Activated CD4-positive, alpha-beta T cell treated with anti-CD3 and anti-CD28 coated beads for 1 hour (primary cell): Measurements from ENCODE around the gene PROX2.

Source experiments
- DNase-seq: peaks from one replicate; pipeline ENCODE4 v3.0.0-alpha.2; 2020

PROX2 gene

DNA sequence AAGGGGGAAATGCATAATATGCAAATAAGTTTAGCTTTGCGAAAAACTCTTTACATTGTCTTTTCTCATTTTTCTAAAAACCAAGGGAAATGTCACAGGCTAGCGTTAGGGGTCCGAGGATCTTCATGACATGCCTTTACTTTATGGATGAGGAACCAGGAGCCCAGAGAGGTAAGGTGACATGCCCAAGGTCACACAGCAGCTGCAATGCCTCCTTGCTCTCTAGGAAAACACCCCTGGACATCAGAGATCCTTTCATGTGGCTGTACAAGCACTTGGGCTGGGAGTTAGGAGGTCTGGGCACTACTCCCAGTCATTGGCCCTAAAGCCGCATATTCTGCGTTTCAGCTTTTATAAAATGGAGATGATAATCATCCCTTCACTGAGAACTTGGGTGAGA is 741 bp downstream of the PROX2 start:
- DNase-seq: no peak

DNA sequence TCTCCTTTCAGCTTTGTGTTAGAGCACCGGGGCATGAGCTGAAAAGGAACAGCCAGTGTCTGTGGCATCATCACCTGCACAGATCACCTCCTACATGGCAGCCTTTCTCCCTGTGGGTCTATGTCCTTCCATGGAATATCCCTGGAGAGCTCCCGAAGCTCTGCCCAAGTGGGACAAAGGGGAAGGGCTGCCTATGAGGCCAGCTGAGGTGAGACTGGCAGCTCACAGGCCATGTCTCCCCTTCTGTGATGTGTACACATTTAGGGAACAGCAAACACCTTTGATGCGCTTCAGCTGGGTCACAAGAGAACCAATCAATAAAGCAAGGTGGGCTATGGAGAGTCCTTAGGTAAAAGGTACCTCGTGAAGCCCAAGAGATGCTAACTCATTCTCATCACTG is 4.1 kb downstream of the PROX2 start:
- DNase-seq: no peak

DNA sequence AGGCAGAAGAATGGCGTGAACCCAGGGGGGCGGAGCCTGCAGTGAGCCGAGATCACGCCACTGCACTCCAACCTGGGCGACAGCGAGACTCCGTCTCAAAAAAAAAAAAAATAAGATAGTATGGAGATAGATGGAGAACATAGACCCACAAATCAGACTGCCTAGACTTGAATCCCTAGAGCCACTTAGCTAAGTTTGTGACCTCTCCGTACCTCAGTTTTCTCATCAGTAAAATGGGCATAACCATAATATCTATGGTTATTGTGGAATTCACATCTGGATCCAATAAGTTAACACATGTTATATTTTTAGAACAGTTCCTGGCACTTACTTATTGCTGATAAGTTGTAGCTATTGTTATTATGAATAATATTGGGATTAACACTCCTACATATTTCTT is 7.2 kb downstream of the PROX2 start:
- no peak for DNase-seq

DNA sequence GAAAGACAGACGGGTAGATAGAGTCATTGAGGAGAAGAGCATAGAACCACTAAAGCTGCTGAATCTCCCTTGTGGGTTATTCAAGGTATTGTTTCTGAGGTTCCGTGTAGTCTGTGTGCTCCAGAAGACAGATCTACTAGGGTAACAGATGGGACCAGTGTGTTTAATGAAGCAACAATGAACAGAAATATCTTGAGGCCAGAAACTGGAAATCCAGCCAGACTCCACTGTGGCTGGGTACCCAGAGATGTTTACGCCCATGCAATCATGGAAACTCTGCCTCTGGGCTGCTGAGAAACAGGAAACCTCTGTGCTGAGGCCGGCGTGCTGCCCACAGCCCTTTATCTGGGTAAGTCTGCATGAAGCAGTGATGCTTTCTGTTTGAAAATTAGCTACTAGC is 8.3 kb downstream of the PROX2 start:
- peak; percentile 43 for DNase-seq

DNA sequence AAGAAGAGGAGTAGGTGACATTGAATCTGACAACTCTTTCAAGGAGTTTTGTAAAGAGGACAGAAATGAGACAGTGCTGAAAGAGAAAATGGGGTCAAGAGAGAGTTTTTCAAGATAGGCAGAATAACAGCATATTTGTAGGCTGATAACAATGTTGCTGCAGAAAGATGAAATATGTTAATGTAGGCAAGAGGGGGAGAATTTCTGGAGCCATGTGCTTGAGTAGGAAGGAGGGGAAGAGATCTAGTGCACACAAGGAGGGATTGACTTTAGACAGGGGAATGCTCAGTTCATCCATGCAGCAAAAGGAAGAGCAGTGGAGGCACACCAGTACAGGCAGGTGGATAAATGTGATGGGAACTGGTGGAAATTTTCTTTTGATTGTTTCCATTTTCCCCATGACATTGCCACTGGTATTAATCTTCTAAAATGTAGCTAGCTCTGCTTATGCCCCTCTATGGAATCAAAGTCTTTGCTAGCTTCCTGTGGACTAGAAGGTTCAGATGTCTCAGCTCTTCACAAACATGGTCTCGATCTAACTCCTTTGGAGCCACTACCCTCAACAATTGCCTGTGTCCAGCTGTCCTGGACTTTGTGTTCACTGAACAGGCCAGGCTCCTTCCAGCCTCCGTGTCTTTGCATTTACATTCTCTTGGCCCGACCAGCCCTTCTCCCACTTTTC is 9.1 kb downstream of the PROX2 start:
- no peak for DNase-seq

DNA sequence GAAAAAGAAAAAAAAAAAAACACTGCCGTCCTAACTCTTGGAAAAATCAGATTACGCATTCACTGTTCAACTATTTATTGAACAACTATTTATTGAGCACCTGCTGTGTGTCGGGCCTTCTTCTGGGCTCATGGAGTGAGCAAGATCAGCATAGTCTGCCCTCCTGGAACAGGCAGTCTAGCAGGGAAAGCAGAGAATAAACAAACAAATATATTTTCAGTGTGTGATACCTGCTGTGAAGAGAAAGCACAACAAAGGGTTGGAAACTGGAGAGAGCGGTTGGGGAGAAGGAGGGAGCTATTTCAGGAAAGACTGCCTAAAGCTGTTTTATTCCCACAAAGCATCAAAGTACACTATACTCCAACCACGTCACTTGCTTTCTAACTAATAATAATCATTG is 10.8 kb downstream of the PROX2 start:
- no peak for DNase-seq

DNA sequence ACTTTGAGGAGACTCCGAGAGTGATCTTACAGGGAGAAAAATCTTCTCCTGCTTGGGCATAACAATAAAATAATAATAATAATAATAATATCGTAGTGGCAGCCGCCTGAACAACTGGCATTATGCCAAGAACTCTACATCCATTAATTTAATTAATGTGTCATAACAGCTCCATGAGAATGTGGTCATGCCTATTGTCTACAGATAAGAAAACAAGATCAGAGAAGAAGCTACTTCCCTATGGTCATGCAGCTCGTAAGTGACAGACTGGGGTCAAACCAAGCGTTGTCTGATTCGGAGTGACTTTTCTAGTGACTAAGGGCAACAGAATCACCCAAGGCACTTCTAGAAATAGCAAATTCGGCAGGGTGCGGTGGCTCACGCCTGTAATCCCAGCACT is 11.7 kb downstream of the PROX2 start:
- DNase-seq: no peak

DNA sequence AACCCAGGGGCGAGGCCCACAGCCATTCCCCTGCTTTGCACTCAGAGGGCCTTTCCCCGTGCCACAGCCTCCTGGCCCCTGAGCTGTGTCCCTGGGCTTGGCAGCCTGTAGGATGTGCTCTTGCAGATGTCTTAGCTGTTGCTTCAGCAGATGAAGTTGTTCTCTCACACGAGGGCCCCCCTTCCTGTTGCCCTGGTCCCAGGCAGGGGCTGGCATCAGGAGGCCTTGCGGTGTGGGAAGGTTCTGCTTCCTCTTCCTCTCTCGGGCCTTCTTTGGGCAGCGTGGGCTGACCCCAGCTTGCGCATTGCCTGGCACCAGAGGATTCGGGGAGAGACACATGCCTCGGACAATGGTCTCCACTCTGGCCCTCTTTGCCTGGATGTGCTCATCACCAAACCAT is 12.7 kb downstream of the PROX2 start:
- DNase-seq: no peak

DNA sequence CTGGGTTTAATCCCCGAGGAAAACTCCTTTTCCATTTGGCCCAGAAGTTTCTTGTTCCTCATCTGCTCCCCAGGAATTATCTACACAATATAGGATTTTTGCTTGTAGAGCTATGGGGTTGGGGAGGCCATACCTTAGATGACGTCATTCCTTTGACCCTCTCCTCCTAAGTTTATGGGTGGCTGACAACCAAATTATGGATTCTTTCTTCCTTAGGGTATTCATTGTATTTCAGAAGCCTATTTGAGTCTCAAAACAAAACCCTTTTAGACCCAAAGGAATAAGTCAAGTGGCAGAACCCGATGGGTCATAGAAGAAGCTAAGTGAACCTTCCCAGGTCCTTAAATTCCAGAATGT is 14.2 kb downstream of the PROX2 start:
- DNase-seq: no peak

DNA sequence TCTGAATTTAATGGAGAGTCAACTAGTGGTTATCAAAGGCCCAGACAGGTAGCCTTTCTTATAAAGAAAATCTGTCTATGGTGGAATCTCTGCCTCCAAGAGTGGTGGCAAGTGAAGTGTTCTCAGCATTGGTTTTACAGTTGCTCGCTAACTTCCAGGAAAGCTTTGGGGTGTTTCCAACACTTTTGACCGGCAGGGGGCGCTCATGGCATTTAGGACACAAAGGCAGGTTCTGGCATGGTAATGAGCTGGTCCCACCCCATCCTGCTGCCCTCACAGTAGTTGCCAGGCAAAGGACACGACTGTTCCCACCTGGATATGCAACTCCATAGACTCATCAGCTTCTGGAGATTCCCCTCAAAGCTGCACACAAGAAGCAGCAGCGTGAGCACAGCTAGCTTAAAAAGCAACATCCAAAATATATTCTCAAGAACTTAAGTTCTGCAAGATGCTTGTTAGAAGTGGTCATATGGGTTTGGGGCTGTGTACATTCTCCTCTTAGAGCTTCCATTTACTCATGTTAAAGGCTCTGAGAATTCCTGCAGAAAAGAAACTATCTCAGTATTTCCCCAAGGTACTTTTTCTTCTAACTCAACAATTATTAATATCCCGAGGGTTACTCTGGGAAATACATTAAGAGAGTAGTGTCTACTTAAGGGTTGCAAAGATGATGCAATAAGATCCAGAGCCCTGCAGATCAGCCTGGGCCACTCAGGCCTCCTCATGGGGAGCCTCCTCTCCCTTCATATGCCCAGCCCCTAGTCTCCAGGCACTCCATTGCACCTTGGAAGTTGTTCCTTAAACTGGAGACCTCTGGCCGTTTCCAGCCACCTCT is 14.8 kb downstream of the PROX2 start:
- peak; percentile 86 for DNase-seq

DNA sequence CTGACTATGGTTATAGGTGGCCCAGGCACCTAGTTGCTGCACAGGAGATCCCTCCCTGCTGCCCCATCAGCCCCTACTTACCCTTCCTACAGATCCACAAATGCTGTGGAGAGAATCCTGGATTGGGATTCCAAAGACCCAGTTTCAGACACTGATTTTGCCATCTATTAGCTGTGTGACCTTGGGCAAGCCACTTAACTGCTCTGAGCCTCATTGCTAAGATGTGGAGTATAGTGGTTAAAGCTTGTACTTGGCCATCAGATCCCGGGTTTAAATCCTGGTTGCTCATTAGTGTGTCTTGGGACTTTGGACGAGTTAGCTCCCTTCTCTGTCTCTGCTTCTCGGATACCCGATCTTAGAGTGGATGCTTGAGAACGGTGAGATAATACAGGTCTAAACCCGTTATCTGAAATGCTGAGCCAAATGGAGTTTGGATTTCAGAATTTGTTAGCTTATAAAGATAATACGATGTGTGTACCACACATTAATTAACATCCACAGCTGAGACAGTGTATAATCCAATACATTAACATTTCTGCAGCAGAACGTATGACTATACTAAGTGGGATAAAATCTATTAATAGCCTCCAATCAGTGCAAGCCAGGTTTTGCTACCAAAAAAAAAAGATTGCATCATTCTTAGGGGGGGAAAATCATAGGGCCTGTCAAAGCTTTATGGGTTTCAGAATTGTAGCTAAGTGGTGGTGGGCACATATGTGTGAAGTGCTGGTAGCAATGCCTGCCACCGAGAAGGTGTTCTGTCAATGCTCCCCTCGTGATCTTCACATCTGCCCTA is 16.0 kb downstream of the PROX2 start:
- DNase-seq: no peak

DNA sequence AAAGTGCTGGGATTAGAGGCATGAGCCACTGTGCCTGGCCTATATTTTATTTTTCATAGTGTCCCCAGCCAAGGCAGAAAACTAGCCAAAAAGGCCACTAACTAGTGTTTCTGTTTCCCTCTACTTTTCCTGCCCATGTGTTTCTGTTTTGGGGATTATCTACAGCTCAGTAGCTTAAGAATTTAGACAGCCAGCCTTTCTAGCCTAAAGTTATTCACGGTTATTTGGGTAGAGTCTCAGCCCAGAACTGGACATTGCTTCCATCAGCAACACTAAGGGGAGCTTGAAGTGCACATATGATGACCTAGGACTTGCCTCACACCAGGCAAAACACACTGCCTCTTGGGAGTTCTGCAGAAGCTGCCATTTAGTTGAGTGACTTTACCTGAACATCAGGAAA is 17.9 kb downstream of the PROX2 start:
- no peak for DNase-seq

DNA sequence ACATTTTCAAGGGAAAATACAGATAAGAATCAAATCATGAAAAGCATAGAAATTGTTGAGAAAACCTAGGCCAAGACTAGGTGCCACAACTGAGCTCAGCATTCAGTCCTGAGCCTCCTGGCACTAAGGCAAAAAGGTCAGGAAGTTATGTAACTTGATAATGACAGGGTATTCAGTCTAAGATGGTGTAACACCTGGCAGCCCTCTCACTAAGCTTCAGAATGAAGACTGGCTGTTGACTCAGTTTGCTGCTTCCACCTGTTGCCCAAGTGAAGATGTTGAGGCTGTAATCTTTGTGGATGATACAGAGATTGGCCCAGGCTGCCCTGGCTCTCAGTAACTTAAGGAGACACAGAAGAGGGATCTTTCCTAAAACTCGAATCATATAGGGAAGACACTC is 19.6 kb downstream of the PROX2 start:
- DNase-seq: no peak

DNA sequence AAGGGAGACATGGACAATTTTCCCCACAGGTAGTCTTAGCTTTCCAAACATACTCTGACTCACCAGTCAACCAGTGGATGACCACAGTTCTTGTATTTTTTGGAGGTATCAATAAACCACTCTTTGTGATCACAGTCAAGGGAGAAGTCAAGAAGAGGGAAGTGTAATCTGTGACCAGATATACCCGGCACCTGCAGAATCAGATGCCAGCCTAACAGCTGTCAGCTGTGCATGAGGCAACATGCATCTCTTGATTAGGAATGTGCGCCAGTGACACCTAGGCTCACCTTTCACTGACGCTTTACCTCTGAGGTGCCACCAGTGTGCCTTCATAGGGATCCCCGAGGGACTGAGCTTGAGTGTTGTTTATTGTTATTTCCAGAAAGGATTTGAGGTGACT is 20.0 kb downstream of the PROX2 start:
- no peak for DNase-seq

DNA sequence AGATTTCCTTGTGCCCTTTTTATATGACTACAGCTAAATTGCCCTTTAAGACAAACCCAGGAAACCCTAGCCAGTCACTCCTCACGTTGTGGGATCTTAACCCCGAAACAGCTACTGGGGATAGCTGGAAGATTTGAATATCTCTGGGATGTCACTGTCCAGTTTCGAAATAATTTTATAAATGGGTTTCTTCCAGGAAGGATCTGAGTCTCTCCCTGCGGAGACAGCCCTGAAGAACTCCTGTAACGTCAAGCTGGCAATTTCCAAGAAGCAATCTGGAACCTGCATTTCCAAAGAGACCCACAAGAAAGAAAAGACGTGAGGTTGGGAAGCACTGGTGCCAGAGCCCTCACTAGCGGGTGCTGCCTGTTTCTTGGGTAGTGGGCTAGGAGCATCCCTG is 20.9 kb downstream of the PROX2 start:
- no peak for DNase-seq

DNA sequence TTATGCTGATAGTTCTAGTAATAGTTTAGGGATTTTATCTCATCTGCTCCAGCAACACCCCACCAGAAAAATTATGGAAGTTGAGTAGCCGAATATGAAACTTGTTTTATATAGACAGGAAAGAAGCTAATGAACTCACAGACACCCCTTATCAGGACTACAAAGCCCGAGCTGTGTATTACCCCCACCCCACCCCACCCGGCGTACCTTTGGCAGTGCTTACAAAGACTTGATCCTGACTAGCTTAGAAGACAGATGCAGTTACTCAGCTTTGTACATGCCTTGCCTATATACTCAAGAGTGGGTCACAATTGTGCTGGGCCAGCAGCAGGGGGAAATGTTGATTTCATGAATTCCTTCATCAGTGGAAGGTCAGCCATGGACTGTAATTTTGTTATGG is 22.4 kb downstream of the PROX2 start:
- DNase-seq: no peak

DNA sequence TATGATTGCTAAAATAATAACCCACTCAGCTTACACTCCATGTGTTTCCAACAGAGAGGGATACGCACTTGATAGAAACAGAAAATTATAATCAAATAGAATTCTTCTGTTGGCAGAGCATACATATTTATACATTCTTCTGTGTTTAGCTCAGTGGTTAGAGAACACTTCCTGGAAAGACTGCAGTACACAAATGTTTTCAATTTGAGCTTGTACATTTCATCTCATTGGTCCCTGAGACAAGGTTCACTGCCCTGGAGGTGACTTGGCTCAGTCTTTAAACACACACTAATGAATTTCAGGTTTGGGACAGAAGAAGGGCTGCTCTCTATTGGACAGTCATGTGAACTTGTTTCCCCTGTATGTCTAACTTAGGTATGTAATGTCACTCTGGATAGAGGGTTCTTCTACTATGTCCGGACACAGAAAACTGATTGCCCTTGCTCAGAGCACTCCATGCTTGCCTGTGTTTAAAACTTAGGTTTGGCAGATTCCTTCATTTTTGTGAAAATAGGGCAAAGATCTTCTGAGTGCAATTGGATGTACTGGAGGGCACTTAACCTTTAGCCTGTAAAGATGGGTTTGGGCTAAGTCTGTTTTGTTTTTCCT is 22.9 kb downstream of the PROX2 start:
- DNase-seq: no peak

DNA sequence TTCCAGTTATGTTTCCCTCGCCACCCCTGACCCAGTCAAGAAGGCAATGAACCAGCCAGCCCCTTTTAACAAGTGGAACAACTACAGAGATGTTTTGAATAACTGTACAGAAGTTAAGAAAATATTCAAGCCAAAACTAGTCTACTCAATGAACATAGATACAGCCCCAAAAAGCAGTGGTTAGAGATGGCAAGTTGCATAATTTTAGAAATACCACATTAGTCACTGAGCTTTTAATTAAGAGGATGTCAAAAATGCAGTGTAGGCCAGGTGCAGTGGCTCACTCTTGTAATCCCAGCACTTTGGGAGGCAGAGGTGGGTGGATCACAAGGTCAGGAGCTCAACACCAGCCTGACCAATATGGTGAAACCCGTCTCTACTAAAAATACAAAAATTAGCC is 27.2 kb downstream of the PROX2 start:
- no peak for DNase-seq

DNA sequence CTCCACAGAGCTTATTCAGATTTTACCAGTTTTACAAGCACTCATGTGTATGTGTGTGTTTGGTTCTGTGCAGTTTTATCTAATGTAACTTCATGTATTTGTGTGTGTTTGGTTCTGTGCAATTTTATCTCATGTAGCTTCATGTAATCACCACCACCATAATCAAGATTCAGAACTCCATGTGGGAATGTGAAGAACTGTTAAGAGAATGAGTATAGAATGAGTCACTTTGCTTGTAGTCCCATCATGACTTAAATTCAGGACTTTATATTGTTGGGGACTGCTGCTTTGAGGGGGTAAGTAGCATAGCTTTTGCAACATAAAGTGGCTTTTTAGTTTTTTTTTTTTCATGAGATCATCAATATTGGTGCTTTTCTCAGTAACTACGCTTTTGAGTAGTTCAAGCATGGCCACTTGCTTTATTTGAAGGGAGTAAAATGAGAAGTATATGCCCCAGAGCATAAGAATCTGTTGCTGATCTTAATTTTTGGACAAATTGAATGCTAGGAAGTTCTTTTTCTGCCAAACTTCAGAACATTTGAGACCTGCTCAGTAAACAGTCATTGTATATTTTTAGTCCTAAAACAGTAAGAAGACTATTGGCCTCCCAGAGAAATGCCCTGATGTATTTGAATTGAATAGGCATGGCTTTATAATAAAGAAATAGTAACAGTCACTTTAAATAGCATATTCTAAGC is 28.8 kb downstream of the PROX2 start:
- DNase-seq: no peak

DNA sequence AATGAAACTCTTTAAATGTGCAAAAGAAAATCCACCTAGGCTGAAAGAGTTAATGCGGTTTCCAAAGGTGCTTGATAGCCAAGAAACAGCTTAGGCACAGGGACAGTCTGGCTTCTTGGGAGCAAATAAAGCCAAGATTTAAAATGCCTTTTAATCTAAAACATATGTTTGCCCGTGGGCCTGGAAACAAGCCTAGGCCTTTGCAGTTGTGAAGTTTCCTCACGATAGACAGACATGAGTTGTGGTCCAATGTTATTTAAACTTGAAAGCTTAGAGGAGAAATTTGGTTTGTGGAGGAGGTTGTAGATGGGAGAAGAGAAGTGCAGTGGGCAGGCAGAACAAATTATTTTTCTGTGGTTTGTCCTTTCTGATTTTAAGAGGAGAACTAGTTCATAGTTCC is 29.8 kb downstream of the PROX2 start:
- DNase-seq: no peak

DNA sequence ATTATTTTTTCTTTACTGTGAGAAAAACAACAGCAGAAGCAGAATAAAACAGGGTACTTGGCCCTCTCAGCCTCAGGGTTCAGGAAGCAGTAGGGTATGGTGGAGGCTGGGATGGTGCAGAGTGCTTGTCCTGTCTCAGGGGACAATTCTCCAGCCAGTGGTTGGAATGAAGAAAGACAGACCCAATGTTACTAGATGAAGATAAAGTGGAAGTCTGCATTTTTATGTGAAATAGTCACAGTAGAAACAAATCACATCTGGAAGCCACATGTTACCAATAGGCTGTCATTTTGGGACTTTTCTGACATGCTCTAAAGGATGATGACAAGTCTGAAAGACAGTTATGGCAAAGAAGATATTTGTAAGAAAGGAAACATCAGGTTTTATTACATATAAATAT is 32.3 kb downstream of the PROX2 start:
- no peak for DNase-seq

DNA sequence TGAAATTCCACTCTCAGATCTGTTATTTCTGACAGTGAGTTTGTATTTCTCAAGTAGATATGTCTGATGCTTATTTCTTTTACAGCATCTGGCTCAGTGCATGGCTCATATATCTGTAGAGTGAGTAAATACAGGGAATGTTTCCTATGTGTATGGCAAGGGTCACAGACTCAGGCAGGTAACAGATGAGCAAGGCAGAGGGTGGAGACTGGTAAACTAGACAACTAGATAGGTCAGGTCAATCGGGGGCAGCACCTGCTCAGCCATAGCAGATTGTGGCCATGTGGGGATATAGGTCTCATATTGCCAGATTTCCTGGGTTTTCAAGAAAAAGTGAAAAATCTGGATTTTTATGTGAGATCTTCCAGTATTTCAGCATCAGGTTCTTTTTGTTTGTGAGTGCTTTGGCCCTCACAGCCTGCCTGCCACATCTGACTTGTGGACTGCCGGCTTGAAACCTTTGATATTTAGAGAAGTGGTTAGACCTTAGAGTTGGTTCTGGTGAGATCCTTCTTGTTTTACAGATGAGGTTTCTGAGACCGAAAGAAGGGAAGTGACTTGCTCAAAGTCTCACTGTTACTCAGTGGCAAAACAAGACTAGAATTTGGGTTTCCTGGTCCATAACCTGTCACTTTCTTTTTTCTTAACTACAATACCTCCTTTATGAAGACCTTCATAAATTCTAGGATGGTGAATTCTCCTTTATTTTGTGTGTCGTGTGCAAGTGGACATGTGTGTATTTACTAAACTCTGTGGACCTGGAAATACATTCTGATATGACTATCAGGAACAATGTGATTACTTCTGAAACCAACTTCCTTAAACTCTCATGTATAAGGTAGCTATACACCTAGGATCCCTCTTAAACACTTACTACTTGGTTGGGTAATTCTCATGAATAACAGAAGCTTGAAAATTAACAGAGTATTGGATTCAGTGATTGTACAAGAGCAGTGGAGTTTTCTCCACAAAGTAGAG is 34.4 kb downstream of the PROX2 start:
- no peak for DNase-seq
